Measurements from ENCODE around the gene NMNAT2. TPM values are rescaled to one million over a fixed set of nuclear protein-coding genes. Genes with fewer than 3 reads are reported as not detected.
A peak's percentile ranks its signal among the peaks of the same experiment; 100 is the strongest.

The NMNAT2 gene
- polyA plus RNA-seq, 3 donors, result 0.22 to 0.43 TPM; not detected in 1

- no peak for TF ChIP-seq CTCF (IDR thresholded peaks at IDR 0.05)
- H3K9me3 Mint-ChIP-seq, result peaks cover 0 to 2% (median 0%) of the 10 kb centered on the region in 7 donors
- H3K27me3 ChIP-seq (ENCODE audit: control insufficient read depth in 2 of 2, insufficient read depth in 2 of 2, low read length in 2 of 2), result no peaks in the 10 kb centered on the region
- peaks cover 0 to 3% (median 2%) of the 10 kb centered on the region in 3 donors for H3K27me3 Mint-ChIP-seq (ENCODE audit: low read depth in 3 of 3)
- H3K27ac ChIP-seq (ENCODE audit: low read depth in 1 of 2, low read length in 2 of 2), result no peak overlapping the region
- no peak for DNase-seq
- no peak overlapping the region for H3K4me3 Mint-ChIP-seq
- H3K36me3 Mint-ChIP-seq, result no peaks in the 10 kb centered on the region
- H3K79me2 ChIP-seq (ENCODE audit: insufficient read depth, low read length), result no peaks in the 10 kb centered on the region
- no peaks in the 10 kb centered on the region for H3K36me3 ChIP-seq (replicated peaks in 1 of 2; ENCODE audit: control insufficient read depth in 1 of 2, insufficient read depth in 2 of 2, low read length in 2 of 2)
- H2AFZ ChIP-seq (ENCODE audit: insufficient read depth, low read depth, low read length, poor library complexity, severe bottlenecking), result peak overlapping the region; percentile 20
- H3K4me1 Mint-ChIP-seq, result peaks cover 38% of the 10 kb centered on the region
- WGBS (ENCODE audit: insufficient coverage), result 92% methylated on average over 5 of the region's 9 CpGs
- H3K4me1 ChIP-seq (ENCODE audit: control insufficient read depth in 1 of 2, insufficient read depth in 2 of 2, low read length in 2 of 2), result peaks cover 38 to 39% of the 10 kb centered on the region in 2 donors
- H3K27ac Mint-ChIP-seq, result peak overlapping the region in 1 of 7 donors; percentile 26
- no peaks in the 10 kb centered on the region for H3K9me3 ChIP-seq (replicated peaks in 1 of 2; ENCODE audit: control insufficient read depth in 1 of 2, insufficient read depth in 1 of 2, low read length in 2 of 2)
- H3K9ac ChIP-seq (ENCODE audit: insufficient read depth, low read length, poor library complexity, severe bottlenecking), result no peak overlapping the region
- H4K20me1 ChIP-seq (ENCODE audit: insufficient read depth, low read length), result no peaks in the 10 kb centered on the region
- H3K4me2 ChIP-seq (replicated peaks; ENCODE audit: extremely low read depth, low read length, poor library complexity, severe bottlenecking), result no peak overlapping the region
- no peak overlapping the region for H3K4me3 ChIP-seq (replicated peaks in 1 of 3; ENCODE audit: low read depth in 2 of 3, low read length in 3 of 3)
- intact Hi-C loops (cut with micrococcal nuclease), result loop anchor here (5.0 to 10.0 kb wide), 3 partner anchors 260 to 400 kb away; no protein-coding TSS in a partner anchor
These were observed 135.9 kb downstream of the NMNAT2 start for GRCh38 chr1:183282101-183282855.

- peak overlapping the region; percentile 20 for H2AFZ ChIP-seq (ENCODE audit: insufficient read depth, low read depth, low read length, poor library complexity, severe bottlenecking)
- WGBS (ENCODE audit: insufficient coverage), result 56% methylated on average over 7 of the region's 12 CpGs
- peaks cover 0 to 2% (median 0%) of the 10 kb centered on the region in 7 donors for H3K9me3 Mint-ChIP-seq
These were observed 136.6 kb downstream of the NMNAT2 start for GRCh38 chr1:183281553-183282091.

More at GRCh38 chr1:183281553-183282091, 136.6 kb downstream of the NMNAT2 start:
- Histone ChIP-seq H3K27me3 (ENCODE audit: control insufficient read depth in 2 of 2, insufficient read depth in 2 of 2, low read length in 2 of 2) (no peaks in the 10 kb centered on the region), H3K79me2 (ENCODE audit: insufficient read depth, low read length) (no peaks in the 10 kb centered on the region), H4K20me1 (ENCODE audit: insufficient read depth, low read length) (no peaks in the 10 kb centered on the region), H3K9ac (ENCODE audit: insufficient read depth, low read length, poor library complexity, severe bottlenecking) (no peak overlapping the region), H3K4me3 (replicated peaks in 1 of 3; ENCODE audit: low read depth in 2 of 3, low read length in 3 of 3) (no peak overlapping the region), H3K4me2 (replicated peaks; ENCODE audit: extremely low read depth, low read length, poor library complexity, severe bottlenecking) (peak overlapping the region; percentile 19), H3K4me1 (ENCODE audit: control insufficient read depth in 1 of 2, insufficient read depth in 2 of 2, low read length in 2 of 2) (peaks cover 38 to 39% of the 10 kb centered on the region in 2 donors), H3K27ac (ENCODE audit: low read depth in 1 of 2, low read length in 2 of 2) (peak overlapping the region in 1 of 2 donors; percentile 96), H3K36me3 (replicated peaks in 1 of 2; ENCODE audit: control insufficient read depth in 1 of 2, insufficient read depth in 2 of 2, low read length in 2 of 2) (no peaks in the 10 kb centered on the region), H3K9me3 (replicated peaks in 1 of 2; ENCODE audit: control insufficient read depth in 1 of 2, insufficient read depth in 1 of 2, low read length in 2 of 2) (no peaks in the 10 kb centered on the region)
- H3K27me3 Mint-ChIP-seq (ENCODE audit: low read depth in 3 of 3), result peaks cover 0 to 3% (median 2%) of the 10 kb centered on the region in 3 donors
- peak; percentile 92 for TF ChIP-seq CTCF (IDR thresholded peaks at IDR 0.05)
- H3K27ac Mint-ChIP-seq, result peak overlapping the region in 6 of 7 donors; percentile 86 to 99 (median 96)
- DNase-seq, result peak; percentile 74 to 81 (median 75)
- intact Hi-C loops (cut with micrococcal nuclease), result loop anchor here (5.0 to 10.0 kb wide), 3 partner anchors 261 to 401 kb away; no protein-coding TSS in a partner anchor
- H3K4me3 Mint-ChIP-seq, result no peak overlapping the region
- H3K36me3 Mint-ChIP-seq, result no peaks in the 10 kb centered on the region
- peaks cover 38% of the 10 kb centered on the region for H3K4me1 Mint-ChIP-seq

All from CD14-positive monocyte (primary cell).